Astrocyte of the spinal cord (primary cell): ENCODE measurements around the gene NCKAP1.

Experiments
- DNase-seq: peaks from one replicate; pipeline ENCODE4 v3.0.0; 2011; ENCODE audit warnings: low read depth, low spot score
- H3K4me3 ChIP-seq: 2 replicates; pipeline ENCODE4 v1.5.1; 2011; ENCODE audit warnings: low read depth, mild to moderate bottlenecking, low read length, moderate library complexity
- in situ Hi-C: cut with HindIII; loops from 2 replicates; pipeline ENCODE4 v1.10.0; 2017; ENCODE audit warnings: low sequenced_read_pairs
- TF ChIP-seq, protein P1 (sequence below): IDR thresholded peaks from 2 replicates; pipeline ENCODE4 v1.5.1; 2012; ENCODE audit warnings: low read depth, mild to moderate bottlenecking, low read length, inconsistent platforms

NCKAP1 gene, protein sequence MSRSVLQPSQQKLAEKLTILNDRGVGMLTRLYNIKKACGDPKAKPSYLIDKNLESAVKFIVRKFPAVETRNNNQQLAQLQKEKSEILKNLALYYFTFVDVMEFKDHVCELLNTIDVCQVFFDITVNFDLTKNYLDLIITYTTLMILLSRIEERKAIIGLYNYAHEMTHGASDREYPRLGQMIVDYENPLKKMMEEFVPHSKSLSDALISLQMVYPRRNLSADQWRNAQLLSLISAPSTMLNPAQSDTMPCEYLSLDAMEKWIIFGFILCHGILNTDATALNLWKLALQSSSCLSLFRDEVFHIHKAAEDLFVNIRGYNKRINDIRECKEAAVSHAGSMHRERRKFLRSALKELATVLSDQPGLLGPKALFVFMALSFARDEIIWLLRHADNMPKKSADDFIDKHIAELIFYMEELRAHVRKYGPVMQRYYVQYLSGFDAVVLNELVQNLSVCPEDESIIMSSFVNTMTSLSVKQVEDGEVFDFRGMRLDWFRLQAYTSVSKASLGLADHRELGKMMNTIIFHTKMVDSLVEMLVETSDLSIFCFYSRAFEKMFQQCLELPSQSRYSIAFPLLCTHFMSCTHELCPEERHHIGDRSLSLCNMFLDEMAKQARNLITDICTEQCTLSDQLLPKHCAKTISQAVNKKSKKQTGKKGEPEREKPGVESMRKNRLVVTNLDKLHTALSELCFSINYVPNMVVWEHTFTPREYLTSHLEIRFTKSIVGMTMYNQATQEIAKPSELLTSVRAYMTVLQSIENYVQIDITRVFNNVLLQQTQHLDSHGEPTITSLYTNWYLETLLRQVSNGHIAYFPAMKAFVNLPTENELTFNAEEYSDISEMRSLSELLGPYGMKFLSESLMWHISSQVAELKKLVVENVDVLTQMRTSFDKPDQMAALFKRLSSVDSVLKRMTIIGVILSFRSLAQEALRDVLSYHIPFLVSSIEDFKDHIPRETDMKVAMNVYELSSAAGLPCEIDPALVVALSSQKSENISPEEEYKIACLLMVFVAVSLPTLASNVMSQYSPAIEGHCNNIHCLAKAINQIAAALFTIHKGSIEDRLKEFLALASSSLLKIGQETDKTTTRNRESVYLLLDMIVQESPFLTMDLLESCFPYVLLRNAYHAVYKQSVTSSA

DNA sequence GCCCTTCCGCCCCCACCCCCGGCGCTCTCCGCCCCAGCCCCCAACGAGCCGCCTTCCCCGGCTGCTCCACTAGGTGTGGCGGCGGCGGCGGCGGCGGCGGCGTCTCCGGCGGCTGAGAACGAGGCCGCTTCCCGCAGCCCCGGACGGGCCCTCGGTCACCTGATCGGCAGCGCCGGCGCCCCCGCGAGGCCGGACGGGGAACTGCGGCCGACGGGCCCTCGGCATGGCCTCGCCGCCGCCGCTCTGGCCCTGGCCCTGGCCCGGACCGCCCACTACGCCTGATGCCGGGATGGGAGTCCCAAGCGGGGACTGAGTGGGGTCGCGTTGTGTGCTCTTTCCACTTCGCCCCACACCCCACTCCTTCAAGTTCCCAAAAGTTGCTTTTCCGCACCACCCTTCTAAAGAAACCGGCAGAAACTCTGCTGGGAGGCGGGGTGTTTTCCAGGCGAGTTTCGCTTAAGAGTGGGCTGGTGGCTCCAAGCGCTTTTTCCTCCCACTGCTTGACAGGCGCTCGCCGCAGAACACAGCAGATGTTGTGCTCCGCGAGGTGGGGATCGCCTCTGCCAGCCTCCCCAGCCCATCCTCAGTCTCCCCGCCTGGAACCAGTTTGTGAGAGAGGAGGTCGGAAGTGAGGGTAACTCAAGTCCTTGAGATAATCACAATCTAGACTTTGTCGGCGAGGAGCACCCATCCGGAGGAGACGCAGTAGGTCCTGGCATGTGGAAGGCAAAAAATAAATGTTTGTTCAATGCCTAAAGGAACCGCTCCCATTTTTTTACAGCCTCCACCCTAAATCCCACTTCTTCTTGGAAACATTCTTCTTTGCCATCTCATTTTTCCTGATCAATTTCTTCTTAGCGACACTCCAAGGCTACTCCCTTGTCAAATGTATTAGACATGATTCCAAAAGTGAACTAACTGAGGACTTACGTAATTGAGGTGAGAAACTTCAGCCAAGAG lies at the start of gene NCKAP1:
Gene NCKAP1 (minus strand): TSS at position 117 of the 960 bp plus-strand sequence. CDS start 358 bp downstream, outside the sequence.
- in situ Hi-C loops, result no loop called here
- H3K4me3 ChIP-seq, result peak within 1 kb of the TSS; percentile 82

DNA sequence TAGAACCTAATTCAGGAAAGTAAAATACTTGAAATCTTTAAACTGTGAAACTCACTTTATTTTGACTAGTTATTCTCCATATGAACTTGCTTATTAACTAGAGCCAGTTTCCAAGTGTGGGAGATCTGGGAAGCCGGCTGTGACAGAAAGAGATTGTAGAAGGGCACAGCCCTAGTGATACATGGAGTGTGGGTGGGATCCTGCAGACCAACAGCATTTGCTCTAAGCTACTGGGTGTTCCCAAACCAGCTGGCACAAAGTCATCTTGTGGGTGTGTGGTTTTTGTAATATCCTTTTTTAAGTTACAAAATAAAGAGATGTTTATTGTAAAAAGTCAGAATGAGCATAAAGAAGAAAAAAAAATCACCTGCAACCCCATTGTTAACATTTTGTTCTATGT lies 43.7 kb upstream of the NCKAP1 start:
- no peak overlapping the region for H3K4me3 ChIP-seq
- in situ Hi-C loops, result no loop called here
- no peak for DNase-seq
- TF ChIP-seq, protein P1, sequence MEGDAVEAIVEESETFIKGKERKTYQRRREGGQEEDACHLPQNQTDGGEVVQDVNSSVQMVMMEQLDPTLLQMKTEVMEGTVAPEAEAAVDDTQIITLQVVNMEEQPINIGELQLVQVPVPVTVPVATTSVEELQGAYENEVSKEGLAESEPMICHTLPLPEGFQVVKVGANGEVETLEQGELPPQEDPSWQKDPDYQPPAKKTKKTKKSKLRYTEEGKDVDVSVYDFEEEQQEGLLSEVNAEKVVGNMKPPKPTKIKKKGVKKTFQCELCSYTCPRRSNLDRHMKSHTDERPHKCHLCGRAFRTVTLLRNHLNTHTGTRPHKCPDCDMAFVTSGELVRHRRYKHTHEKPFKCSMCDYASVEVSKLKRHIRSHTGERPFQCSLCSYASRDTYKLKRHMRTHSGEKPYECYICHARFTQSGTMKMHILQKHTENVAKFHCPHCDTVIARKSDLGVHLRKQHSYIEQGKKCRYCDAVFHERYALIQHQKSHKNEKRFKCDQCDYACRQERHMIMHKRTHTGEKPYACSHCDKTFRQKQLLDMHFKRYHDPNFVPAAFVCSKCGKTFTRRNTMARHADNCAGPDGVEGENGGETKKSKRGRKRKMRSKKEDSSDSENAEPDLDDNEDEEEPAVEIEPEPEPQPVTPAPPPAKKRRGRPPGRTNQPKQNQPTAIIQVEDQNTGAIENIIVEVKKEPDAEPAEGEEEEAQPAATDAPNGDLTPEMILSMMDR, result no peak

More for the DNA sequence above, at the start of gene NCKAP1:
- peak; percentile 90 for DNase-seq
- TF ChIP-seq, protein P1, result peak; percentile 59

DNA sequence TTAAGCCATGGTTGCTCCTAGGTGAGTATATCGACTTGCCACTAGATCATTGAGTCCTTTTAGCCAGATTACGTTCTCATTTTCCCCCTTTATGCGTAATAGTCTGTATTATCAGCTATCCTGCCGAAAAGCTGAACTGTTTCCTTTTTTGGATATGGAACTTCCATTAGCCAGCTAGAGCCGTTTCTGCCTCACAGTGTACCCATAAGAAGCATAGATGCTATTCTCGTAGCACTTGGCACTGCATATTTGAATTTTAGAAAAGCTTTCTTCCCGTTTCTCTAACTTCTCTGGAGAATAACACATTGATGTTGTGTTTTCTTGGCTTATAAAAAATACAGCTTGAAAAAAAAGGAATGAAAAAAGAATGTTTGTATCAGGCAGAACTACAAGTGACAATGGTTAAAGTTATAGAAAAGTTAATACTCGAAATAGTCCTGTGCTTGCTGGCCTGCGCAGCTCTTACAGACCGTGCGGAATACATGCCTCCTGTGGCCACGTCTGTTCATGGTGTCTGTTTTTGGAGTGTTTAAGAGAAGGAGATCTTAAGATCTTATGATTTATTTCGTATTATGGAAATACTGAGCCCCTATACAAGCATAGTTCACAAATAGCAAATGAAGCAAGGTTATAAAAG lies 41.0 kb upstream of the NCKAP1 start:
- TF ChIP-seq, protein P1, result no peak
- in situ Hi-C loops, result no loop called here
- H3K4me3 ChIP-seq, result peak overlapping the region; percentile 60
- no peak for DNase-seq

DNA sequence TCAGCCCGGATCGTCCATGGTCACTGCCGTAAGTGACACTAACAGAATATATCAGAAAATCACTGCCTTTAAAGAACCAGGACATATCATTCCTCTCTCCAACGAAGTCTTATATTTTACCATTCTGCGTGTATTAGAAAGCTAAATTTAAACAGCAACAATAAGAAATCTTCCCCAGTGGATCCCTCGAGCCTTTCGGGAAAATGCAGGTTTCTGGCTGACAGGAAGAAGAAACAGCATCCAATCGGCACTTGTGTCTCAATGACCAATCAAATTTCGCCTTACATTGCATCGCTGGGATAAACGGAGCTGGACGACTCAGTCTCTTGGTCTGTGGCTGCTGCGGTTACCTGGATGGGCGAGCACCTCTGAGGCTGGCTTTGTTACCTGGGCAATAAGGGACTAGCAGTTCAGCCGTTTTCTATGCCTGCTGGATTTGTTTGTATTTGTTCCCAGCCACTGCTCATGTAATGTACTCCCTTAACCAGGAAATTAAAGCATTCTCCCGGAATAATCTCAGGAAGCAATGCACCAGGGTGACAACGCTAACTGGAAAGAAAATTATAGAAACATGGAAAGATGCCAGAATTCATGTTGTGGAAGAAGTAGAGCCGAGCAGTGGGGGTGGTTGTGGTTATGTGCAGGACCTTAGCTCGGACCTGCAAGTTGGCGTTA lies 40.3 kb upstream of the NCKAP1 start, which contains the start of gene DUSP19:
Gene DUSP19 (plus strand): TSS at position 284 of the 675 bp plus-strand sequence. CDS start 187 bp downstream, at position 471.
- TF ChIP-seq, protein P1, result no peak
- H3K4me3 ChIP-seq, result peak within 1 kb of the TSS; percentile 60
- in situ Hi-C loops, result no loop called here
- DNase-seq, result peak; percentile 93

DNA sequence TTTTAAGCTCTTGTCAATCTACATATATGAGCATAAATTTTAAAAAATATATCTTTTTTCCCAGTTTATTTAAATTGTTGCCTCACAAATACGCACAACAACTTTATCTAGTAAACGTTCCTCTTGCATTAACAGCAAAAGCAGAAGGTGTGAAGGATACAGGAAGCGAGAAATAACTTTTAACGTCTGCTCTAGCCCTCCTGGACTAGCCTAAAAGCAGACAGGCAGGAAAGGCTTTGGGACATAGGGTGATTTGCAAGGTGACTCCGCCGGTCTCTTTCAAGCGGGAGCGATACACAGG lies 39.9 kb upstream of the NCKAP1 start:
- in situ Hi-C loops, result no loop called here
- no peak for DNase-seq
- TF ChIP-seq, protein P1, result no peak
- peak overlapping the region; percentile 60 for H3K4me3 ChIP-seq
